ENCODE measurements around the gene TMEM108.

TMEM108 gene

GRCh38 chr3:133058243-133058642, 20.1 kb downstream of the TMEM108 start:
- Histone ChIP-seq H3K36me3 (ENCODE audit: control insufficient read depth in 2 of 2, insufficient read depth in 1 of 2, low read length in 2 of 2) (no peaks in the 10 kb centered on the region), H3K4me1 (ENCODE audit: control insufficient read depth, insufficient read depth, low read length) (no peaks in the 10 kb centered on the region), H3K4me3 (ENCODE audit: low read depth, low read length) (no peak overlapping the region), H3K9me3 (ENCODE audit: control insufficient read depth, insufficient read depth, low read depth, low read length) (no peaks in the 10 kb centered on the region), H3K27ac (ENCODE audit: extremely low read depth, low read depth, low read length) (no peak overlapping the region)
- ChIA-PET POLR2A (no interaction called here), CTCF (no interaction called here)
- no peak for TF ChIP-seq ZNF518A (tag by site-specific recombination; conservative IDR thresholded peaks at IDR 0.05; ENCODE audit: low read depth)
- no peak for TF ChIP-seq ZBTB7A (tag by site-specific recombination; IDR thresholded peaks at IDR 0.05; ENCODE audit: low read depth)

- ChIA-PET POLR2A (no interaction called here), CTCF (no interaction called here)
- H3K36me3 ChIP-seq (ENCODE audit: control insufficient read depth in 2 of 2, insufficient read depth in 1 of 2, low read length in 2 of 2), result no peaks in the 10 kb centered on the region
- no peak overlapping the region for H3K27ac ChIP-seq (ENCODE audit: extremely low read depth, low read depth, low read length)
- no peak for TF ChIP-seq ZBTB21 (tag by site-specific recombination; IDR thresholded peaks at IDR 0.05)
- H3K9me3 ChIP-seq (ENCODE audit: control insufficient read depth, insufficient read depth, low read depth, low read length), result no peaks in the 10 kb centered on the region
- H3K4me1 ChIP-seq (ENCODE audit: control insufficient read depth, insufficient read depth, low read length), result no peaks in the 10 kb centered on the region
- no peak overlapping the region for H3K4me3 ChIP-seq (ENCODE audit: low read depth, low read length)
Observed at GRCh38 chr3:133058831-133059230, 20.6 kb downstream of the TMEM108 start.

GRCh38 chr3:133065193-133065961, 27.2 kb downstream of the TMEM108 start:
- TF ChIP-seq KLF7 (tag by site-specific recombination; IDR thresholded peaks at IDR 0.05; ENCODE audit: borderline replicate concordance), result no peak
- TF ChIP-seq ZBTB1 (tag by site-specific recombination; IDR thresholded peaks at IDR 0.05), result no peak
- TF ChIP-seq ZNF692 (tag by site-specific recombination; IDR thresholded peaks at IDR 0.05), result no peak
- TF ChIP-seq MYNN (tag by site-specific recombination; IDR thresholded peaks at IDR 0.05; ENCODE audit: borderline replicate concordance), result no peak
- ChIA-PET POLR2A (no interaction called here), CTCF (interaction anchor here (0.6 to 0.9 kb wide), 2 partner anchors 23 to 831 kb away, joined by 3 read pairs; no protein-coding TSS in a partner anchor)
- Histone ChIP-seq H3K27ac (ENCODE audit: extremely low read depth, low read depth, low read length) (no peak overlapping the region), H3K9me3 (ENCODE audit: control insufficient read depth, insufficient read depth, low read depth, low read length) (no peaks in the 10 kb centered on the region), H3K36me3 (ENCODE audit: control insufficient read depth in 2 of 2, insufficient read depth in 1 of 2, low read length in 2 of 2) (no peaks in the 10 kb centered on the region), H3K4me3 (ENCODE audit: low read depth, low read length) (no peak overlapping the region), H3K4me1 (ENCODE audit: control insufficient read depth, insufficient read depth, low read length) (no peaks in the 10 kb centered on the region; the same call in 1 of the 2 replicates)

GRCh38 chr3:133066026-133066425, 27.8 kb downstream of the TMEM108 start:
- ChIA-PET CTCF (interaction anchor here (0.9 kb wide), 1 partner anchor 24 kb away, joined by 3 read pairs; no protein-coding TSS in a partner anchor), POLR2A (no interaction called here)
- H3K4me1 ChIP-seq (ENCODE audit: control insufficient read depth, insufficient read depth, low read length), result no peaks in the 10 kb centered on the region; the same call in 1 of the 2 replicates
- H3K36me3 ChIP-seq (ENCODE audit: control insufficient read depth in 2 of 2, insufficient read depth in 1 of 2, low read length in 2 of 2), result no peaks in the 10 kb centered on the region
- no peak overlapping the region for H3K27ac ChIP-seq (ENCODE audit: extremely low read depth, low read depth, low read length)
- H3K9me3 ChIP-seq (ENCODE audit: control insufficient read depth, insufficient read depth, low read depth, low read length), result no peaks in the 10 kb centered on the region
- no peak overlapping the region for H3K4me3 ChIP-seq (ENCODE audit: low read depth, low read length)
- TF ChIP-seq ZNF18 (tag by site-specific recombination; IDR thresholded peaks at IDR 0.05), result no peak
- TF ChIP-seq ZNF174 (tag by site-specific recombination; IDR thresholded peaks at IDR 0.05), result no peak
- TF ChIP-seq ZNF449 (tag by site-specific recombination; IDR thresholded peaks at IDR 0.05), result no peak
- TF ChIP-seq FEZF1 (tag by site-specific recombination; IDR thresholded peaks at IDR 0.05), result no peak
- no peak for TF ChIP-seq TRIM28 (IDR thresholded peaks at IDR 0.05; ENCODE audit: borderline replicate concordance, low read length)
- TF ChIP-seq GLIS1 (tag by site-specific recombination; IDR thresholded peaks at IDR 0.05), result no peak
- no peak for TF ChIP-seq ZNF211 (tag by site-specific recombination; IDR thresholded peaks at IDR 0.05; ENCODE audit: low read depth)

Data from HEK293 (cell line).